Fibroblast of skin of abdomen (primary cell): Measurements from ENCODE around the gene TMEM134.

Experiments used
- DNase-seq: peaks from one replicate; pipeline ENCODE4 v3.0.0-alpha.2; 2013

Gene TMEM134

GRCh38 chr11:67458266-67458665, 10.8 kb downstream of the TMEM134 start:
- no peak for DNase-seq

- no peak for DNase-seq
Observed at GRCh38 chr11:67457453-67457852, 11.6 kb downstream of the TMEM134 start.

- DNase-seq = no peak
Observed at GRCh38 chr11:67456068-67456705, 12.9 kb downstream of the TMEM134 start.

GRCh38 chr11:67455054-67455453, 14.0 kb downstream of the TMEM134 start, which contains the start of gene CABP4:
CABP4 (plus strand) TSS chr11:67455354; CDS start chr11:67455424, 70 bp downstream.
- DNase-seq = no peak

- DNase-seq = no peak
Observed at GRCh38 chr11:67453816-67454732, 15.0 kb downstream of the TMEM134 start.

GRCh38 chr11:67452141-67452952, 16.7 kb downstream of the TMEM134 start, which contains the start of gene GPR152:
GPR152 (minus strand) TSS chr11:67452729; CDS start chr11:67452724, 5 bp downstream.
- no peak for DNase-seq

GRCh38 chr11:67451658-67451976, 17.4 kb downstream of the TMEM134 start:
- no peak for DNase-seq

- no peak for DNase-seq
Observed at GRCh38 chr11:67450796-67451657, 18.0 kb downstream of the TMEM134 start.

- DNase-seq = no peak
Observed at GRCh38 chr11:67449116-67449844, 19.8 kb downstream of the TMEM134 start.

- no peak for DNase-seq
Observed at GRCh38 chr11:67448220-67448609, 20.8 kb downstream of the TMEM134 start.

- DNase-seq = no peak
Observed at GRCh38 chr11:67445515-67445914, 23.5 kb downstream of the TMEM134 start.

GRCh38 chr11:67442504-67443404, 26.3 kb downstream of the TMEM134 start:
- no peak for DNase-seq

GRCh38 chr11:67441731-67442351, 27.2 kb downstream of the TMEM134 start:
- no peak for DNase-seq

GRCh38 chr11:67441098-67441563, 27.9 kb downstream of the TMEM134 start:
- DNase-seq = no peak

- DNase-seq = no peak
Observed at GRCh38 chr11:67440229-67441097, 28.6 kb downstream of the TMEM134 start.

- DNase-seq = no peak
Observed at GRCh38 chr11:67439321-67440228, 29.5 kb downstream of the TMEM134 start.

GRCh38 chr11:67438158-67438902, 30.7 kb downstream of the TMEM134 start:
- no peak for DNase-seq
